GM23338 (cell line): Measurements from ENCODE around the gene ALDH1B1. TPM values are rescaled to one million over a fixed set of nuclear protein-coding genes. Genes with fewer than 3 reads are reported as not detected.

Source experiments
- ATAC-seq: fragments of 200-7000 bp; cut with Tn5 transposase; 3 replicates; pipeline ENCODE4 v1.9.1; 2020
- DNase-seq: peaks from one replicate; pipeline ENCODE4 v3.0.0-alpha.2; 2015; ENCODE audit warnings: low spot score
- H2AFZ ChIP-seq: fragments of 200-600 bp; sonication (generic); 2 replicates; pipeline ENCODE4 v1.8.0; 2016; ENCODE audit warnings: antibody characterized with exemption, mild to moderate bottlenecking, moderate library complexity
- H3F3A ChIP-seq: fragments of 200-600 bp; sonication (generic); replicated peaks from 2 replicates; pipeline ENCODE4 v1.8.0; 2017; ENCODE audit warnings: antibody characterized with exemption, mixed run types, low read depth
- H3K27ac ChIP-seq: fragments of 200-600 bp; sonication (generic); 2 replicates; pipeline ENCODE4 v1.6.1; 2016; ENCODE audit warnings: low read depth
- H3K27me3 ChIP-seq: fragments of 200-600 bp; sonication (generic); 2 replicates; pipeline ENCODE4 v1.8.0; 2016; ENCODE audit warnings: mild to moderate bottlenecking, mixed run types, moderate library complexity; ENCODE audit not compliant: insufficient read depth
- H3K36me3 ChIP-seq: fragments of 200-600 bp; sonication (generic); 2 replicates; pipeline ENCODE4 v1.8.0; 2016; ENCODE audit warnings: mild to moderate bottlenecking; ENCODE audit not compliant: insufficient read depth
- H3K4me1 ChIP-seq: fragments of 200-600 bp; sonication (generic); 2 replicates; pipeline ENCODE4 v1.8.0; 2016; ENCODE audit warnings: mild to moderate bottlenecking, moderate library complexity; ENCODE audit not compliant: insufficient read depth
- H3K4me2 ChIP-seq: fragments of 200-600 bp; sonication (generic); 2 replicates; pipeline ENCODE4 v1.7.1; 2017; ENCODE audit warnings: mixed run types
- H3K4me3 ChIP-seq: fragments of 200-600 bp; sonication (generic); 2 replicates; pipeline ENCODE4 v1.6.1; 2016; ENCODE audit warnings: mixed run types
- H3K79me2 ChIP-seq: fragments of 200-600 bp; sonication (generic); replicated peaks from 2 replicates; pipeline ENCODE4 v1.8.0; 2017; ENCODE audit warnings: mild to moderate bottlenecking; ENCODE audit not compliant: insufficient read depth
- H3K9me2 ChIP-seq: fragments of 200-600 bp; sonication (generic); 2 replicates; pipeline ENCODE4 v1.8.0; 2017; ENCODE audit not compliant: insufficient read depth
- H4K20me1 ChIP-seq: fragments of 200-600 bp; sonication (generic); replicated peaks from 2 replicates; pipeline ENCODE4 v1.8.0; 2017; ENCODE audit warnings: mild to moderate bottlenecking; ENCODE audit not compliant: insufficient read depth
- H3K27ac Mint-ChIP-seq: 2 replicates; pipeline ENCODE4 v1.8.0; 2020; ENCODE audit warnings: inconsistent platforms, mild to moderate bottlenecking, moderate library complexity, mixed read lengths
- H3K27me3 Mint-ChIP-seq: 3 replicates; pipeline ENCODE4 v1.8.0; 2022; ENCODE audit warnings: low read depth, mild to moderate bottlenecking, moderate library complexity, mixed read lengths, inconsistent platforms; ENCODE audit not compliant: insufficient read depth, poor library complexity
- H3K36me3 Mint-ChIP-seq: 3 replicates; pipeline ENCODE4 v1.8.0; 2021; ENCODE audit warnings: low read depth, mild to moderate bottlenecking, inconsistent platforms, moderate library complexity, mixed read lengths
- H3K4me1 Mint-ChIP-seq: 3 replicates; pipeline ENCODE4 v1.8.0; 2020; ENCODE audit warnings: mild to moderate bottlenecking, inconsistent platforms, mixed read lengths
- H3K4me3 Mint-ChIP-seq: 3 replicates; pipeline ENCODE4 v1.8.0; 2021; ENCODE audit warnings: moderate library complexity, mild to moderate bottlenecking, inconsistent platforms, mixed read lengths
- H3K9me3 Mint-ChIP-seq: 3 replicates; pipeline ENCODE4 v1.8.0; 2020; ENCODE audit warnings: moderate library complexity, mild to moderate bottlenecking, inconsistent platforms, mixed read lengths
- CREB1 ChIP-seq: fragments of 250-450 bp; sonication (Bioruptor Pico); IDR thresholded peaks from 2 replicates; pipeline ENCODE4 v1.5.0; 2020; ENCODE audit warnings: low read depth, mild to moderate bottlenecking, moderate library complexity
- EZH2 ChIP-seq: fragments of 200-600 bp; sonication (generic); IDR thresholded peaks from one replicate; pipeline ENCODE4 v1.8.0; 2017; ENCODE audit warnings: antibody characterized with exemption, mild to moderate bottlenecking, low read depth; ENCODE audit not compliant: unreplicated experiment
- JUNB ChIP-seq: IDR thresholded peaks from one replicate; pipeline ENCODE4 v1.6.1; 2016; ENCODE audit warnings: antibody characterized with exemption; ENCODE audit not compliant: unreplicated experiment
- NANOG ChIP-seq: IDR thresholded peaks from 2 replicates; pipeline ENCODE4 v1.6.1; 2016; ENCODE audit warnings: antibody characterized with exemption, borderline replicate concordance
- POLR2AphosphoS5 ChIP-seq: IDR thresholded peaks from 2 replicates; pipeline ENCODE4 v1.6.1; 2016; ENCODE audit warnings: antibody characterized with exemption, low read depth
- STAT1 ChIP-seq: IDR thresholded peaks from one replicate; pipeline ENCODE4 v1.6.1; 2016; ENCODE audit warnings: antibody characterized with exemption; ENCODE audit not compliant: unreplicated experiment
- ZNF114 ChIP-seq: fragments of 250-450 bp; sonication (Bioruptor Pico); IDR thresholded peaks from 2 replicates; pipeline ENCODE4 v1.5.0; 2020; ENCODE audit warnings: mild to moderate bottlenecking, moderate library complexity
- ZNF331 ChIP-seq: fragments of 250-450 bp; sonication (Bioruptor Pico); IDR thresholded peaks from 2 replicates; pipeline ENCODE4 v1.5.0; 2020; ENCODE audit warnings: low read depth, mild to moderate bottlenecking, moderate library complexity
- polyA plus RNA-seq: library from polyadenylated mRNA; unstranded; fragments of >200 nt; fragmentation: Nextera tagmentation; extraction: Ambion mirVana; gene quantifications from 2 replicates; pipeline ENCODE4 v1.2.1, GENCODE V29; 2016
- total RNA-seq: library from RNA; depleted of rRNA; stranded (reverse); fragments of >200 nt; shearing (Covaris generic); gene quantifications from 2 replicates; pipeline ENCODE4 v1.2.3, GENCODE V29; 2014
- TF ChIP-seq, protein P1 (sequence below), 2 experiments: fragments of 200-600 bp in 1 of 2; sonication (generic) in 1 of 2; conservative IDR thresholded peaks; 2 replicates each; pipeline versions ENCODE4 v1.5.1 to v1.6.1; 2016 to 2017; ENCODE audit warnings: antibody characterized with exemption in 2 of 2, low read depth in 2 of 2, mild to moderate bottlenecking in 2 of 2, moderate library complexity in 1 of 2
- TF ChIP-seq, protein P2 (sequence below): IDR thresholded peaks from one replicate; pipeline ENCODE4 v1.6.1; 2018; ENCODE audit warnings: antibody characterized with exemption; ENCODE audit not compliant: unreplicated experiment
- TF ChIP-seq, protein P3 (sequence below): IDR thresholded peaks from 2 replicates; pipeline ENCODE4 v1.6.1; 2016; ENCODE audit warnings: antibody characterized with exemption

ALDH1B1 gene
- total and polyA plus RNA-seq, 2 experiments from 2014 or later, result 37.5 to 74.8 TPM

DNA sequence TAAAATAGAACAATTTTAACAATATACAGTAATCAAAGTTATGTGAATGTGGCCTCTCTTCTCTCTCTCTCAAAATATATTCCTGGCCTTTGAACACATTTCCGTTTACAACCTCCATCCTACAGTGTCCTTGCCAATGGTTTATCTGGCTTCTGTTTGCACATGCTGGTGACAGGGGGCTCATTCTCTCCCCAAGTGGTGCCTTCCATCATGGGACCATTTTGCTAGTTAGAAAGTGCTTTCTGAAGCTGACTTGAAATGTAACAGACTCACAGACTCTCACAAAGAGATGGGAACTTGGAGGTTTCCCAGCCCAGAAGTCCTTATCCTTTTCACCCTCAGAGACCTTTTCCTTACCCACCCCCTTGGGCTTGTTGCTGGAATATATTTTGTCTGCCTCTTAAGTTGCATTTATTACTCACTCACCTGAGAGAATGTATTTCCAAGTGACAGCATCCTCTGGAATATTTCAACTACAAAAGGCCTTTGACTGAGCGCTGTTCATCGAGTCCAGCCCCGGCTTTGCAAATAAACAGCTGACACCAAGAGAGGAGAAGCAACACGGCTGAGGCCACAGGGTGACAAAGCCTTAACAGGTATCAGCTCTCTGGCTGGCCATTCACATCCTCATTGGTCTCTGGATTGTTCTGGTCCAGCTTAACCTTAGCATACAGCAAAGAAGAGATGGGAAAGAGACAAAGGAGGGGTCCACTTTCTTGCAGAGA is 17.5 kb upstream of the ALDH1B1 start (continued):
- TF ChIP-seq, protein P1, sequence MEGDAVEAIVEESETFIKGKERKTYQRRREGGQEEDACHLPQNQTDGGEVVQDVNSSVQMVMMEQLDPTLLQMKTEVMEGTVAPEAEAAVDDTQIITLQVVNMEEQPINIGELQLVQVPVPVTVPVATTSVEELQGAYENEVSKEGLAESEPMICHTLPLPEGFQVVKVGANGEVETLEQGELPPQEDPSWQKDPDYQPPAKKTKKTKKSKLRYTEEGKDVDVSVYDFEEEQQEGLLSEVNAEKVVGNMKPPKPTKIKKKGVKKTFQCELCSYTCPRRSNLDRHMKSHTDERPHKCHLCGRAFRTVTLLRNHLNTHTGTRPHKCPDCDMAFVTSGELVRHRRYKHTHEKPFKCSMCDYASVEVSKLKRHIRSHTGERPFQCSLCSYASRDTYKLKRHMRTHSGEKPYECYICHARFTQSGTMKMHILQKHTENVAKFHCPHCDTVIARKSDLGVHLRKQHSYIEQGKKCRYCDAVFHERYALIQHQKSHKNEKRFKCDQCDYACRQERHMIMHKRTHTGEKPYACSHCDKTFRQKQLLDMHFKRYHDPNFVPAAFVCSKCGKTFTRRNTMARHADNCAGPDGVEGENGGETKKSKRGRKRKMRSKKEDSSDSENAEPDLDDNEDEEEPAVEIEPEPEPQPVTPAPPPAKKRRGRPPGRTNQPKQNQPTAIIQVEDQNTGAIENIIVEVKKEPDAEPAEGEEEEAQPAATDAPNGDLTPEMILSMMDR (conservative IDR thresholded peaks at IDR 0.05; ENCODE audit: low read depth in 2 of 2), result no peak
- TF ChIP-seq CREB1 (CRISPR knock-in tag) (no peak), ZNF114 (CRISPR knock-in tag) (no peak), POLR2AphosphoS5 (no peak), ZNF331 (CRISPR knock-in tag) (no peak), NANOG (no peak), JUNB (no peak), STAT1 (no peak)
- TF ChIP-seq, protein P2, sequence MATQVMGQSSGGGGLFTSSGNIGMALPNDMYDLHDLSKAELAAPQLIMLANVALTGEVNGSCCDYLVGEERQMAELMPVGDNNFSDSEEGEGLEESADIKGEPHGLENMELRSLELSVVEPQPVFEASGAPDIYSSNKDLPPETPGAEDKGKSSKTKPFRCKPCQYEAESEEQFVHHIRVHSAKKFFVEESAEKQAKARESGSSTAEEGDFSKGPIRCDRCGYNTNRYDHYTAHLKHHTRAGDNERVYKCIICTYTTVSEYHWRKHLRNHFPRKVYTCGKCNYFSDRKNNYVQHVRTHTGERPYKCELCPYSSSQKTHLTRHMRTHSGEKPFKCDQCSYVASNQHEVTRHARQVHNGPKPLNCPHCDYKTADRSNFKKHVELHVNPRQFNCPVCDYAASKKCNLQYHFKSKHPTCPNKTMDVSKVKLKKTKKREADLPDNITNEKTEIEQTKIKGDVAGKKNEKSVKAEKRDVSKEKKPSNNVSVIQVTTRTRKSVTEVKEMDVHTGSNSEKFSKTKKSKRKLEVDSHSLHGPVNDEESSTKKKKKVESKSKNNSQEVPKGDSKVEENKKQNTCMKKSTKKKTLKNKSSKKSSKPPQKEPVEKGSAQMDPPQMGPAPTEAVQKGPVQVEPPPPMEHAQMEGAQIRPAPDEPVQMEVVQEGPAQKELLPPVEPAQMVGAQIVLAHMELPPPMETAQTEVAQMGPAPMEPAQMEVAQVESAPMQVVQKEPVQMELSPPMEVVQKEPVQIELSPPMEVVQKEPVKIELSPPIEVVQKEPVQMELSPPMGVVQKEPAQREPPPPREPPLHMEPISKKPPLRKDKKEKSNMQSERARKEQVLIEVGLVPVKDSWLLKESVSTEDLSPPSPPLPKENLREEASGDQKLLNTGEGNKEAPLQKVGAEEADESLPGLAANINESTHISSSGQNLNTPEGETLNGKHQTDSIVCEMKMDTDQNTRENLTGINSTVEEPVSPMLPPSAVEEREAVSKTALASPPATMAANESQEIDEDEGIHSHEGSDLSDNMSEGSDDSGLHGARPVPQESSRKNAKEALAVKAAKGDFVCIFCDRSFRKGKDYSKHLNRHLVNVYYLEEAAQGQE, result no peak

DNA sequence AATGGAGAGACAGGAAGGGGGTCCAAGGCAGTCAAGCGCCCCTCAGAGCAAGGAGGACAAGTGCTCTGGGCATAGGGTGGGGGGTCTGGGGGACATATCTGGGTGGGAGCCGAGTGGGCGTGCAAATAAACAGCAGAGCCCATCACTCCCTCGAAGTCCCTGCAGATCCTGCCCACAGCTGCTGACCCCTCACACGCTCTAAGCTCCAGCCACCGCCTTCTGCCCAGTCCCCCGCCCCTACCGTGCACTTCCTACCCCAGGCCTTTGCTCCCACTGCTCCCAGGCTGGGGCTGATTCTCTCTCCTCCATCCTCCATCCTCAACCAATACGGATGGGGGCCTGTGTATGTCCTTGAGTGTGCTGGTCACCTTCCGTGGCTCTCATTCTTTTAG is 16.9 kb upstream of the ALDH1B1 start:
- Mint-ChIP-seq H3K27me3 (peaks cover 20% of the 10 kb centered on the region), H3K4me1 (peaks cover 7% of the 10 kb centered on the region), H3K4me3 (no peak overlapping the region), H3K27ac (no peak overlapping the region), H3K36me3 (no peaks in the 10 kb centered on the region), H3K9me3 (peaks cover 7% of the 10 kb centered on the region; the same call in 2 of the 3 replicates)
- no peak overlapping the region for H2AFZ ChIP-seq
- H3K27me3 ChIP-seq, result no peaks in the 10 kb centered on the region
- no peaks in the 10 kb centered on the region for H3K9me2 ChIP-seq
- H3K4me3 ChIP-seq, result no peak overlapping the region
- H3K27ac ChIP-seq, result no peak overlapping the region
- H4K20me1 ChIP-seq, result no peaks in the 10 kb centered on the region
- no peaks in the 10 kb centered on the region for H3K79me2 ChIP-seq
- no peaks in the 10 kb centered on the region for H3K36me3 ChIP-seq
- no peak for DNase-seq
- no peak overlapping the region for H3K4me2 ChIP-seq
- ATAC-seq, result no peak
- no peaks in the 10 kb centered on the region for H3F3A ChIP-seq
- H3K4me1 ChIP-seq, result peaks cover 3% of the 10 kb centered on the region
- no peak for TF ChIP-seq ZNF114 (CRISPR knock-in tag)
- TF ChIP-seq CREB1 (CRISPR knock-in tag), result no peak
- TF ChIP-seq EZH2, result no peak
- TF ChIP-seq, protein P3, sequence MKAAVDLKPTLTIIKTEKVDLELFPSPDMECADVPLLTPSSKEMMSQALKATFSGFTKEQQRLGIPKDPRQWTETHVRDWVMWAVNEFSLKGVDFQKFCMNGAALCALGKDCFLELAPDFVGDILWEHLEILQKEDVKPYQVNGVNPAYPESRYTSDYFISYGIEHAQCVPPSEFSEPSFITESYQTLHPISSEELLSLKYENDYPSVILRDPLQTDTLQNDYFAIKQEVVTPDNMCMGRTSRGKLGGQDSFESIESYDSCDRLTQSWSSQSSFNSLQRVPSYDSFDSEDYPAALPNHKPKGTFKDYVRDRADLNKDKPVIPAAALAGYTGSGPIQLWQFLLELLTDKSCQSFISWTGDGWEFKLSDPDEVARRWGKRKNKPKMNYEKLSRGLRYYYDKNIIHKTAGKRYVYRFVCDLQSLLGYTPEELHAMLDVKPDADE, result no peak
- no peak for TF ChIP-seq NANOG
- TF ChIP-seq, protein P1 (conservative IDR thresholded peaks at IDR 0.05; ENCODE audit: low read depth in 2 of 2), result no peak
